GM18870 (cell line): ENCODE data around the gene IPP.
"Not testable (repeated sequence)": the region's sequence is repeated elsewhere in the genome, so short reads cannot be mapped to it uniquely, and the experiment has no call there.

ENCODE experiments used
- ATAC-seq: cut with Tn5 transposase; IDR thresholded peaks from one replicate; pipeline ENCODE4 v1.9.1; 2021; ENCODE audit warnings: moderate library complexity; ENCODE audit not compliant: unreplicated experiment

The IPP gene

GRCh38 chr1:45746922-45747321, 3.5 kb downstream of the IPP start:
- ATAC-seq, result no peak

GRCh38 chr1:45739641-45740156, 10.8 kb downstream of the IPP start:
- not testable (repeated sequence) for ATAC-seq

- ATAC-seq, result no peak
Observed at GRCh38 chr1:45739137-45739536, 11.3 kb downstream of the IPP start.

- ATAC-seq, result no peak
Observed at GRCh38 chr1:45730780-45731319, 19.6 kb downstream of the IPP start.

GRCh38 chr1:45730075-45730779, 20.2 kb downstream of the IPP start:
- ATAC-seq, result no peak

GRCh38 chr1:45726007-45726406, 24.4 kb downstream of the IPP start:
- ATAC-seq, result not testable (repeated sequence)

- ATAC-seq, result no peak
Observed at GRCh38 chr1:45723248-45723930, 27.1 kb downstream of the IPP start.

GRCh38 chr1:45722809-45723208, 27.6 kb downstream of the IPP start:
- no peak for ATAC-seq

- no peak for ATAC-seq
Observed at GRCh38 chr1:45721207-45721606, 29.2 kb downstream of the IPP start.

- ATAC-seq, result no peak
Observed at GRCh38 chr1:45718289-45718688, 32.2 kb downstream of the IPP start.

GRCh38 chr1:45717386-45717785, 33.1 kb downstream of the IPP start:
- not testable (repeated sequence) for ATAC-seq

- no peak for ATAC-seq
Observed at GRCh38 chr1:45716700-45717099, 33.8 kb downstream of the IPP start.

GRCh38 chr1:45713711-45714110, 36.7 kb downstream of the IPP start:
- no peak for ATAC-seq

- ATAC-seq, result no peak
Observed at GRCh38 chr1:45704637-45705036, 45.8 kb downstream of the IPP start.

- no peak for ATAC-seq
Observed at GRCh38 chr1:45694823-45695222, 55.6 kb downstream of the IPP start.

- not testable (repeated sequence) for ATAC-seq
Observed at GRCh38 chr1:45693811-45694210, 56.6 kb downstream of the IPP start.

GRCh38 chr1:45687754-45688740, 62.4 kb downstream of the IPP start, which contains the start of gene TMEM69:
TMEM69 (plus strand) TSS chr1:45688181; CDS start chr1:45691069, 2,888 bp downstream.
- ATAC-seq, result no peak

GRCh38 chr1:45687014-45687753, 63.3 kb downstream of the IPP start:
- ATAC-seq, result peak; percentile 76

- ATAC-seq, result peak; percentile 34
Observed at GRCh38 chr1:45686288-45687013, 64.0 kb downstream of the IPP start, which contains the start of gene GPBP1L1. GPBP1L1 (minus strand) TSS chr1:45686533; CDS start chr1:45659087, 27,446 bp downstream.
